ENCODE results near the gene SUCO. TPM values are rescaled to one million over a fixed set of nuclear protein-coding genes. Genes with fewer than 3 reads are reported as not detected.

Gene SUCO
- total RNA-seq, 4 donors from 2014 or later: 27.7 to 63.2 (median 42.9) TPM

- DNase-seq: no peak
- TF ChIP-seq POLR2A (IDR thresholded peaks at IDR 0.05) (no peak), CTCF (IDR thresholded peaks at IDR 0.05) (no peak)
Observed at GRCh38 chr1:172515927-172516326, 17.0 kb upstream of the SUCO start.

GRCh38 chr1:172517081-172517480 is 15.9 kb upstream of the SUCO start:
- H3K27ac ChIP-seq: no peak overlapping the region
- no peaks in the 10 kb centered on the region for H3K4me1 ChIP-seq
- H3K4me3 ChIP-seq: no peak overlapping the region
- no peak for DNase-seq
- H3K9me3 ChIP-seq: no peaks in the 10 kb centered on the region
- TF ChIP-seq POLR2A (IDR thresholded peaks at IDR 0.05) (no peak), CTCF (IDR thresholded peaks at IDR 0.05) (no peak)
- no peaks in the 10 kb centered on the region for H3K36me3 ChIP-seq
- H3K27me3 ChIP-seq: no peaks in the 10 kb centered on the region

More at GRCh38 chr1:172515927-172516326, 17.0 kb upstream of the SUCO start:
- Histone ChIP-seq H3K27ac (no peak overlapping the region), H3K36me3 (no peaks in the 10 kb centered on the region), H3K4me3 (no peak overlapping the region), H3K9me3 (no peaks in the 10 kb centered on the region), H3K4me1 (no peaks in the 10 kb centered on the region), H3K27me3 (no peaks in the 10 kb centered on the region)

GRCh38 chr1:172517545-172517944 is 15.4 kb upstream of the SUCO start:
- H3K27ac ChIP-seq: no peak overlapping the region
- no peak for DNase-seq
- H3K4me3 ChIP-seq: no peak overlapping the region
- no peaks in the 10 kb centered on the region for H3K4me1 ChIP-seq
- H3K9me3 ChIP-seq: no peaks in the 10 kb centered on the region
- TF ChIP-seq CTCF (IDR thresholded peaks at IDR 0.05): no peak
- TF ChIP-seq POLR2A (IDR thresholded peaks at IDR 0.05): no peak
- H3K27me3 ChIP-seq: no peaks in the 10 kb centered on the region
- no peaks in the 10 kb centered on the region for H3K36me3 ChIP-seq

GRCh38 chr1:172529304-172529703 is 3.6 kb upstream of the SUCO start:
- Histone ChIP-seq H3K4me1 (peaks cover 0 to 3% (median 0%) of the 10 kb centered on the region in 4 donors), H3K27ac (no peak overlapping the region), H3K4me3 (no peak overlapping the region), H3K9me3 (no peaks in the 10 kb centered on the region), H3K36me3 (no peaks in the 10 kb centered on the region), H3K27me3 (no peaks in the 10 kb centered on the region)
- TF ChIP-seq POLR2A (IDR thresholded peaks at IDR 0.05): no peak
- no peak for TF ChIP-seq CTCF (IDR thresholded peaks at IDR 0.05)
- DNase-seq: no peak

- TF ChIP-seq POLR2A (IDR thresholded peaks at IDR 0.05) (no peak), CTCF (IDR thresholded peaks at IDR 0.05) (no peak)
- H3K36me3 ChIP-seq: no peaks in the 10 kb centered on the region
- no peaks in the 10 kb centered on the region for H3K27me3 ChIP-seq
- peaks cover 0 to 8% (median 3%) of the 10 kb centered on the region in 4 donors for H3K4me1 ChIP-seq
- no peak overlapping the region for H3K27ac ChIP-seq
- no peaks in the 10 kb centered on the region for H3K9me3 ChIP-seq
- no peak overlapping the region for H3K4me3 ChIP-seq
- no peak for DNase-seq
Observed at GRCh38 chr1:172530000-172530399, 3.0 kb upstream of the SUCO start.
